ENCODE results near the gene PCDH19. TPM values are rescaled to one million over a fixed set of nuclear protein-coding genes. Genes with fewer than 3 reads are reported as not detected.

PCDH19 gene
- polyA plus RNA-seq, 2 of the 4 experiments (the other 2 are of a cell fraction), result 0.01 to 0.03 TPM

GRCh38 chrX:100247826-100248225 is 162.2 kb downstream of the PCDH19 start:
- POLR2A ChIA-PET, result no interaction called here
- no peak for FAIRE-seq

GRCh38 chrX:100244681-100245080 is 165.4 kb downstream of the PCDH19 start:
- Histone ChIP-seq H3K27ac (no peak overlapping the region), H3K9me3 (no peaks in the 10 kb centered on the region), H3K4me3 (no peak overlapping the region), H3K4me2 (no peak overlapping the region), H3K4me1 (no peaks in the 10 kb centered on the region)
- POLR2A ChIA-PET, result no interaction called here
- TF ChIP-seq EHMT2 (IDR thresholded peaks at IDR 0.05; ENCODE audit: low read depth) (no peak), MAZ (IDR thresholded peaks at IDR 0.05; ENCODE audit: borderline replicate concordance, low read depth, low read length) (no peak), SMC3 (IDR thresholded peaks at IDR 0.05) (no peak), HOXB13 (CRISPR knock-in tag; IDR thresholded peaks at IDR 0.05; ENCODE audit: low read depth) (no peak)
- FAIRE-seq, result no peak
- CTCF ChIA-PET, result no interaction called here
- DNase-seq (ENCODE audit: low read depth in 1 of 2, low spot score in 1 of 2), result no peak
- ATAC-seq, result no peak
- 6% methylated on average over 1 of the region's 1 CpG for WGBS (ENCODE audit: missing lambda C conversion rate)

More at GRCh38 chrX:100247826-100248225, 162.2 kb downstream of the PCDH19 start:
- H3K4me3 ChIP-seq, result no peak overlapping the region
- H3K4me2 ChIP-seq, result no peak overlapping the region
- H3K27ac ChIP-seq, result no peak overlapping the region
- TF ChIP-seq E2F6 (IDR thresholded peaks at IDR 0.05; ENCODE audit: borderline replicate concordance, low read depth) (no peak), HDAC2 (IDR thresholded peaks at IDR 0.05) (no peak), EHF (CRISPR knock-in tag; IDR thresholded peaks at IDR 0.05) (no peak), RCOR1 (IDR thresholded peaks at IDR 0.05; ENCODE audit: low read depth, low read length) (no peak), EHMT2 (IDR thresholded peaks at IDR 0.05; ENCODE audit: low read depth) (no peak)
- TF ChIP-seq, protein P1, sequence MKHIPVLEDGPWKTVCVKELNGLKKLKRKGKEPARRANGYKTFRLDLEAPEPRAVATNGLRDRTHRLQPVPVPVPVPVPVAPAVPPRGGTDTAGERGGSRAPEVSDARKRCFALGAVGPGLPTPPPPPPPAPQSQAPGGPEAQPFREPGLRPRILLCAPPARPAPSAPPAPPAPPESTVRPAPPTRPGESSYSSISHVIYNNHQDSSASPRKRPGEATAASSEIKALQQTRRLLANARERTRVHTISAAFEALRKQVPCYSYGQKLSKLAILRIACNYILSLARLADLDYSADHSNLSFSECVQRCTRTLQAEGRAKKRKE (CRISPR knock-in tag; IDR thresholded peaks at IDR 0.05; ENCODE audit: low read depth), result no peak
- CTCF ChIA-PET, result no interaction called here
- ATAC-seq, result no peak
- no peaks in the 10 kb centered on the region for H3K4me1 ChIP-seq
- DNase-seq (ENCODE audit: low read depth in 1 of 2, low spot score in 1 of 2), result no peak
- H3K9me3 ChIP-seq, result no peaks in the 10 kb centered on the region

Other genes with a start within 250 kb of the PCDH19 start
- gene TNMD, start 174.7 kb upstream of the PCDH19 start, polyA plus RNA-seq (2011; rRNA removed), result not detected in 2 replicates
- not detected in 3 replicates for gene TNMD, start 174.7 kb upstream of the PCDH19 start, polyA plus RNA-seq (2017; fragmentation: RNase III; extraction: RNeasy Plus Mini Kit Qiagen cat#74134 plus additional on column Dnase treatment)
- 61.4 and 71.1 TPM in 2 replicates for gene TSPAN6, start 226.5 kb upstream of the PCDH19 start, polyA plus RNA-seq (2011; rRNA removed)
- gene TSPAN6, start 226.5 kb upstream of the PCDH19 start, polyA plus RNA-seq (2017; fragmentation: RNase III; extraction: RNeasy Plus Mini Kit Qiagen cat#74134 plus additional on column Dnase treatment), result 41.1 to 51.7 TPM (median 46.0 TPM) in 3 replicates
- 6.7 and 9.6 TPM in 2 replicates for gene SRPX2, start 233.9 kb upstream of the PCDH19 start, polyA plus RNA-seq (2011; rRNA removed)
- gene SRPX2, start 233.9 kb upstream of the PCDH19 start, polyA plus RNA-seq (2017; fragmentation: RNase III; extraction: RNeasy Plus Mini Kit Qiagen cat#74134 plus additional on column Dnase treatment), result 1.7 to 3.9 TPM (median 2.3 TPM) in 3 replicates